Measurements from ENCODE around the gene AQP6.

GRCh38 chr12:49956663-49957569 is 15.8 kb upstream of the AQP6 start:
- TF ChIP-seq CTCF (conservative IDR thresholded peaks at IDR 0.05 in 1 of 2, IDR thresholded peaks at IDR 0.05 in 1 of 2; ENCODE audit: low read depth in 1 of 2, low read length in 2 of 2) (no peak), EZH2 (IDR thresholded peaks at IDR 0.05; ENCODE audit: low read length, missing control alignments) (no peak)

Measured in fibroblast of lung (primary cell).